ENCODE data around the gene ST8SIA5.

- TF ChIP-seq, protein P1, sequence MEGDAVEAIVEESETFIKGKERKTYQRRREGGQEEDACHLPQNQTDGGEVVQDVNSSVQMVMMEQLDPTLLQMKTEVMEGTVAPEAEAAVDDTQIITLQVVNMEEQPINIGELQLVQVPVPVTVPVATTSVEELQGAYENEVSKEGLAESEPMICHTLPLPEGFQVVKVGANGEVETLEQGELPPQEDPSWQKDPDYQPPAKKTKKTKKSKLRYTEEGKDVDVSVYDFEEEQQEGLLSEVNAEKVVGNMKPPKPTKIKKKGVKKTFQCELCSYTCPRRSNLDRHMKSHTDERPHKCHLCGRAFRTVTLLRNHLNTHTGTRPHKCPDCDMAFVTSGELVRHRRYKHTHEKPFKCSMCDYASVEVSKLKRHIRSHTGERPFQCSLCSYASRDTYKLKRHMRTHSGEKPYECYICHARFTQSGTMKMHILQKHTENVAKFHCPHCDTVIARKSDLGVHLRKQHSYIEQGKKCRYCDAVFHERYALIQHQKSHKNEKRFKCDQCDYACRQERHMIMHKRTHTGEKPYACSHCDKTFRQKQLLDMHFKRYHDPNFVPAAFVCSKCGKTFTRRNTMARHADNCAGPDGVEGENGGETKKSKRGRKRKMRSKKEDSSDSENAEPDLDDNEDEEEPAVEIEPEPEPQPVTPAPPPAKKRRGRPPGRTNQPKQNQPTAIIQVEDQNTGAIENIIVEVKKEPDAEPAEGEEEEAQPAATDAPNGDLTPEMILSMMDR (IDR thresholded peaks at IDR 0.05), result no peak
- no peak for TF ChIP-seq POLR2A (IDR thresholded peaks at IDR 0.05)
Measured at GRCh38 chr18:46716827-46717226, 40.0 kb downstream of the ST8SIA5 start.
